ENCODE data around the gene TTBK2. TPM values are rescaled to one million over a fixed set of nuclear protein-coding genes. Genes with fewer than 3 reads are reported as not detected.

Gene TTBK2
- total and polyA plus RNA-seq, 10 donors, result 1.4 to 27.8 (median 19.5) TPM

GRCh38 chr15:42711746-42712145 is 208.8 kb downstream of the TTBK2 start:
- Histone ChIP-seq H3K4me1 (no peaks in the 10 kb centered on the region), H3K27ac (no peak overlapping the region), H3K36me3 (peaks cover 0 to 4% (median 0%) of the 10 kb centered on the region in 6 donors), H3K4me3 (no peak overlapping the region), H3K9me3 (no peaks in the 10 kb centered on the region), H3K27me3 (replicated peaks in 1 of 7) (no peaks in the 10 kb centered on the region)
- 94 to 97% (median 95%) methylated on average over 3 of the region's 3 CpGs for WGBS, 5 donors
- DNase-seq, result no peak
- intact Hi-C loops (cut with DNase I; ENCODE audit: low total_unique reads), result no loop called here
- TF ChIP-seq CTCF (IDR thresholded peaks at IDR 0.05 in 8 of 11, conservative IDR thresholded peaks at IDR 0.05 in 3 of 11) (no peak), POLR2A (IDR thresholded peaks at IDR 0.05) (no peak), POLR2AphosphoS5 (IDR thresholded peaks at IDR 0.05) (no peak)

- H3K4me3 ChIP-seq, result no peak overlapping the region
- no peak for TF ChIP-seq CTCF (IDR thresholded peaks at IDR 0.05 in 8 of 11, conservative IDR thresholded peaks at IDR 0.05 in 3 of 11)
- no peak for TF ChIP-seq POLR2AphosphoS5 (IDR thresholded peaks at IDR 0.05)
- TF ChIP-seq POLR2A (IDR thresholded peaks at IDR 0.05), result no peak
- H3K27me3 ChIP-seq (replicated peaks in 1 of 7), result no peaks in the 10 kb centered on the region
- intact Hi-C loops (cut with DNase I; ENCODE audit: low total_unique reads), result no loop called here
- no peak overlapping the region for H3K27ac ChIP-seq
- H3K36me3 ChIP-seq, result peaks cover 0 to 2% (median 0%) of the 10 kb centered on the region in 6 donors
- WGBS, 5 donors, result 86 to 100% (median 94%) methylated on average over 2 of the region's 2 CpGs
- no peak for DNase-seq
- no peaks in the 10 kb centered on the region for H3K9me3 ChIP-seq
- H3K4me1 ChIP-seq, result no peaks in the 10 kb centered on the region
Measured at GRCh38 chr15:42710662-42711061, 209.9 kb downstream of the TTBK2 start.

- H3K9me3 ChIP-seq, result no peaks in the 10 kb centered on the region
- no peak overlapping the region for H3K27ac ChIP-seq
- peaks cover 0 to 6% (median 0%) of the 10 kb centered on the region in 6 donors for H3K36me3 ChIP-seq
- DNase-seq, result no peak
- TF ChIP-seq POLR2A (IDR thresholded peaks at IDR 0.05), result no peak
- no peak for TF ChIP-seq CTCF (IDR thresholded peaks at IDR 0.05 in 8 of 11, conservative IDR thresholded peaks at IDR 0.05 in 3 of 11)
- TF ChIP-seq POLR2AphosphoS5 (IDR thresholded peaks at IDR 0.05), result no peak
- intact Hi-C loops (cut with DNase I; ENCODE audit: low total_unique reads), result no loop called here
- no peaks in the 10 kb centered on the region for H3K27me3 ChIP-seq (replicated peaks in 1 of 7)
- H3K4me1 ChIP-seq, result peaks cover 0 to 4% (median 0%) of the 10 kb centered on the region in 6 donors
- WGBS, 5 donors, result 71 to 82% (median 72%) methylated on average over 3 of the region's 3 CpGs
- H3K4me3 ChIP-seq, result no peak overlapping the region
Measured at GRCh38 chr15:42707873-42708544, 212.6 kb downstream of the TTBK2 start.

GRCh38 chr15:42707068-42707467 is 213.5 kb downstream of the TTBK2 start:
- DNase-seq, result no peak
- Histone ChIP-seq H3K27me3 (replicated peaks in 1 of 7) (no peaks in the 10 kb centered on the region), H3K36me3 (peaks cover 0 to 6% (median 0%) of the 10 kb centered on the region in 6 donors), H3K4me1 (peaks cover 0 to 4% (median 0%) of the 10 kb centered on the region in 6 donors), H3K9me3 (no peaks in the 10 kb centered on the region), H3K4me3 (no peak overlapping the region), H3K27ac (no peak overlapping the region)
- 80 to 99% (median 92%) methylated on average over 2 of the region's 2 CpGs for WGBS, 5 donors
- intact Hi-C loops (cut with DNase I; ENCODE audit: low total_unique reads), result no loop called here
- no peak for TF ChIP-seq POLR2A (IDR thresholded peaks at IDR 0.05)
- TF ChIP-seq CTCF (IDR thresholded peaks at IDR 0.05 in 8 of 11, conservative IDR thresholded peaks at IDR 0.05 in 3 of 11), result no peak
- no peak for TF ChIP-seq POLR2AphosphoS5 (IDR thresholded peaks at IDR 0.05)
